Stimulated activated CD8-positive, alpha-beta memory T cell treated with anti-CD3 and anti-CD28 coated beads, Interleukin-2, amount 100 ng/mL, for 48 hours (primary cell): Measurements from ENCODE around the gene PRRC2C.
"Not testable (repeated sequence)": the region's sequence is repeated elsewhere in the genome, so short reads cannot be mapped to it uniquely, and the experiment has no call there.

Experiments
- DNase-seq, 2 donors: peaks; one replicate each; pipeline ENCODE4 v3.0.0-alpha.2; 2020; ENCODE audit warnings: low read depth in 2 of 2

Gene PRRC2C

GRCh38 chr1:171500304-171500703 lies 15.0 kb downstream of the PRRC2C start:
- DNase-seq: no peak

- no peak for DNase-seq
These were observed 15.5 kb downstream of the PRRC2C start for GRCh38 chr1:171500803-171501202.

GRCh38 chr1:171501305-171502024 lies 16.1 kb downstream of the PRRC2C start:
- no peak for DNase-seq

- DNase-seq: no peak
These were observed 21.4 kb downstream of the PRRC2C start for GRCh38 chr1:171506525-171507304.

- DNase-seq: no peak
These were observed 22.1 kb downstream of the PRRC2C start for GRCh38 chr1:171507435-171507834.

- DNase-seq: no peak
These were observed 23.9 kb downstream of the PRRC2C start for GRCh38 chr1:171509191-171509590.

- DNase-seq: no peak
These were observed 28.4 kb downstream of the PRRC2C start for GRCh38 chr1:171513743-171514142.

GRCh38 chr1:171515299-171515698 lies 30.0 kb downstream of the PRRC2C start:
- DNase-seq: no peak

GRCh38 chr1:171515741-171516140 lies 30.4 kb downstream of the PRRC2C start:
- DNase-seq: no peak

GRCh38 chr1:171521567-171521966 lies 36.2 kb downstream of the PRRC2C start:
- no peak for DNase-seq

- DNase-seq: no peak
These were observed 45.3 kb downstream of the PRRC2C start for GRCh38 chr1:171530676-171531075.

- DNase-seq: no peak
These were observed 47.2 kb downstream of the PRRC2C start for GRCh38 chr1:171532520-171532919.

- no peak for DNase-seq
These were observed 60.2 kb downstream of the PRRC2C start for GRCh38 chr1:171545523-171545922.

GRCh38 chr1:171550050-171550449 lies 64.7 kb downstream of the PRRC2C start:
- DNase-seq: no peak

- DNase-seq: not testable (repeated sequence)
These were observed 65.3 kb downstream of the PRRC2C start for GRCh38 chr1:171550598-171551100.

GRCh38 chr1:171553960-171554359 lies 68.6 kb downstream of the PRRC2C start:
- not testable (repeated sequence) for DNase-seq

GRCh38 chr1:171563675-171564074 lies 78.3 kb downstream of the PRRC2C start:
- DNase-seq: no peak

- no peak for DNase-seq
These were observed 81.1 kb downstream of the PRRC2C start for GRCh38 chr1:171566467-171566866.

- DNase-seq: no peak
These were observed 85.0 kb downstream of the PRRC2C start for GRCh38 chr1:171570295-171570694.

GRCh38 chr1:171576144-171576543 lies 90.8 kb downstream of the PRRC2C start:
- no peak for DNase-seq

GRCh38 chr1:171581226-171581625 lies 95.9 kb downstream of the PRRC2C start:
- DNase-seq: no peak

GRCh38 chr1:171581766-171582165 lies 96.4 kb downstream of the PRRC2C start:
- DNase-seq: no peak

GRCh38 chr1:171582589-171582988 lies 97.3 kb downstream of the PRRC2C start:
- DNase-seq: no peak
